Skin of body (tissue), 2 donors: Measurements from ENCODE around the gene LCT. TPM values are rescaled to one million over a fixed set of nuclear protein-coding genes. Genes with fewer than 3 reads are reported as not detected.
"Not testable (repeated sequence)": the region's sequence is repeated elsewhere in the genome, so short reads cannot be mapped to it uniquely, and the experiment has no call there.

Experiments used
- DNase-seq: peaks from one replicate; lab custom pipeline; 2025; lab: John Stamatoyannopoulos, UW
- total RNA-seq: library from RNA; depleted of rRNA; stranded (reverse); fragments of >200 nt; gene quantifications from one replicate; pipeline ENCODE4 v1.2.3, GENCODE V29; 2014

The LCT gene
- total RNA-seq, 1 donor from 2014 or later = under 0.01 TPM

- no peak for DNase-seq
These were observed 38.7 kb downstream of the LCT start for GRCh38 chr2:135798275-135798705.

DNA sequence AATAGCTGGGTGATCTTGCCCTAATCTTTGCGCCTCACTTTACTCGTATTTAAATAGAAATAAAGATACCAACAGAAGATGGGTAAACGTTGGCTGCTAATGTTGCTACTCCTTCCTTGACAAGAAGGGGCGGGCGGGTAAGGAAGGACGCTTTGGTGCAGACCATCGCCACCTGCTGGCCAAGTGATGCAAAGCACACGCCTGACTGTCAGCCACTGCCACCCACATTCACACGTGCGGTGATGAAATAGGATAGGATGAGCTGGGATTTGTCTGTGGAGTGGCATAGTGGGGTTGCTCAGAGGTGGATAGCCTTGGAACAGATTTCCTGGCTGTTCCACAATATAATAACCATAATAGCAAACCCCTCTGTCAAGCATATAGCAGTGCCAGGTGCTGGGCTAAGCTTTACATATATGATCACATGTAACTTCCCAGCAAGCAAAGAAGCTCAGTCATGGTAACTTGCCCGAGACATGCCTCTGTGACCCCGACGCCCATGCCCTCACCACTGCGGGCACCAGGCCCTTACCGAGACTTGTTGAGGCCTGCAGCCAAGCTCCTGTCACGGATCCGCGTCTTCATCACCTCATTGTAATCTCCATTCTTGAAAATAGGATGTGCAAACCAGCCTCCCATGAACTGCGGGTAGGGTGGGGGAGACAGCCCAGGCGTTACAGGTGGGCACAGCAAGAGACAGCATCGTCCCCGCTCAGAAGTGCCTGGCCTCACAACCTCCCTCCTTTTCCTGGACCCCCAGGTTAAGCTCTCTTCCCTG lies 39.3 kb downstream of the LCT start:
- peak; percentile 32 for DNase-seq

DNA sequence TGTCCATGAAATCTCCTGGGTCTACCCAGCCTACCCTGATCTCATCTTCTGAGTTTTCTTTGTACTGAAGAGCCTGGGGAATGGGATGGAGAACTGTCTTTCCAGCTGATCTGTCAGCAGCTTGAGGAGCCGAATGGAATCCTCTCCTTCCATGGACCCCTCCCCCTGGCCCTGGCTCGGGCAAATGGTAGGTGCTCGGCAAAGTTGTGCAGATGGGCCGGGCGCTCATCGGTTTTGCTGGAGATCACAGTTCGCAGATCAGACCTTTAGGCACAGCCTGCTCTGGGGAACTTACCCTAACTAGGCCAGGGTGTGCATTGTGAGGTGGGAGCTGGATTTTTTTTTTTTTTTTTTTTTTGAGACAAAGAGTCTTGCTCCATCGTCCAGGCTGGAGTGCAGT lies 40.4 kb downstream of the LCT start:
- no peak for DNase-seq

GRCh38 chr2:135795641-135796040 lies 41.3 kb downstream of the LCT start:
- not testable (repeated sequence) for DNase-seq

GRCh38 chr2:135792401-135793150 lies 44.4 kb downstream of the LCT start:
- DNase-seq = no peak

- DNase-seq = no peak
These were observed 45.4 kb downstream of the LCT start for GRCh38 chr2:135791418-135792190.

DNA sequence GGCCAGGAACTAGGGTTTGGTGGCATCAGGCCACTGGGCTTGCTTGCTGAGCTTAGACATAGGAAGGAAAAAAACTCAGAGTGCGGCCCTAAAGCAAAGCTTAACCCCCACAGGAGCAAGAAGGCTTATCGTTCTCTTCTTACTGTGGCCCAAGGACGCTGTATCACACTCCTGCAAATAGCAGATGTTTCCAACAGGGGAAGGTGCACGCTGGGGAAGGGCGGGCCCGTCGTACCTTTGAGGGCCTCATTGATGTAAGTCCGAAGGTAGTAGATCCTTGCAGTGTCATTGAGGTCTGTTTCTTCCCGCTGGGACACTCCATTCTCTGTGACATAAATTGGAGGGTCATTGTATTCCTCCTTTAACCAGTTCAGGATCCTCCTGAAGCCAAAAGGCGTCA lies 46.6 kb downstream of the LCT start:
- DNase-seq = no peak

GRCh38 chr2:135786823-135787222 lies 50.2 kb downstream of the LCT start:
- no peak for DNase-seq

DNA sequence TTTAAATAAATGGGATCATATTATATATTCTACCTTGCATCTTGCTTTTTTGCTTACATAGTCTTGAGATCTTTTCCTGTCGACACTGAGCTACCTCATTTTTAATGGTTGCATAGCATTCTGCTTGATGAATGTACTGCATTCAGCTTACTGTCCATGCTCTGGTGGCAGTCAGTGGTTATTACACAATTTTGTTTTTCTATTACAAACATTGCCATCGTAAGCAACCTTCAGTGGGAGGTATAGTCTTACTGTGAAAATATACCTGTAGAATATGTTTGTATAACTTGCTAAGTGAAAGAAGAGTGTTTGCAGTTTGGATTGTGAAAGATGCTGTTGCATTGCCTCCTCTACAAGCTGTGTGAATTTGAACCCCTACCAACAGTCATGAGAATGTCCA lies 52.0 kb downstream of the LCT start:
- no peak for DNase-seq

GRCh38 chr2:135783439-135783838 lies 53.5 kb downstream of the LCT start:
- no peak for DNase-seq

GRCh38 chr2:135782231-135782630 lies 54.8 kb downstream of the LCT start:
- DNase-seq = no peak

DNA sequence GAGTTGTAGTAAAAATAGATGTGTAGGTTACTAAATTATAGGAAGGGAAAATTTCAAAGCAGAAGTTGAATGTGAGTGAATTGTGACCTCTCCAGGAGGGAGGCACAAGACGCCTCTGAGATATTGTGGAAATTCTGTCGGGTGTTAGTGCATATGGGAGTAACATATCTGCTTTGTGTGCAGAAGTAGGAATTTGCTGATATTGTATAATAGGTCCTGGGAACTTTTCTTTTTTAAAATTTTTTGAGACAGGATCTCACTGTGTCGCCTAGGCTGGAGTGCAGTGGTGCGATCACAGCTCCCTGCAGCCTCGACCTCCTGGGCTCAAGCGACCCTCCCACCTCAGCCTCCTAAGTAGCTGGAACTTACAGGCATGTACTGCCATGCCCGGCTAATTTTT lies 60.6 kb downstream of the LCT start:
- no peak for DNase-seq

GRCh38 chr2:135775420-135775819 lies 61.6 kb downstream of the LCT start:
- no peak for DNase-seq

DNA sequence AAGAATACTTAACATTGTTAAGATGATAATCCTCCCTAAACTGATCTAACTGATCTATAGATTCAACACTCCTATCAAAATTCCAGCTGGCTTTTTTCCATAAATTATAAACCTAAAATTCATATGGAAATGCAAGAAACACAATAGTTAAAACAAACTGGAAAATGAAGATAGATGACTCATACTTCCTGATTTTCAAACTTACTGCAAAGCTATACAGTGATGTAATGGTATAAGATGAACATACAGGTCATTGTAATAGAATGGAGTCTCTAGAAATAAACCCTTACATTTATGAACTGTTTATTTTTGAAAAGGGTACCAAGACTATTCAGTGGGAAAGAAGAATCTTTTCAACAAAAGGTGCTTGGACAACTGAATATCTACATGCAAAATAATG lies 63.1 kb downstream of the LCT start:
- no peak for DNase-seq

DNA sequence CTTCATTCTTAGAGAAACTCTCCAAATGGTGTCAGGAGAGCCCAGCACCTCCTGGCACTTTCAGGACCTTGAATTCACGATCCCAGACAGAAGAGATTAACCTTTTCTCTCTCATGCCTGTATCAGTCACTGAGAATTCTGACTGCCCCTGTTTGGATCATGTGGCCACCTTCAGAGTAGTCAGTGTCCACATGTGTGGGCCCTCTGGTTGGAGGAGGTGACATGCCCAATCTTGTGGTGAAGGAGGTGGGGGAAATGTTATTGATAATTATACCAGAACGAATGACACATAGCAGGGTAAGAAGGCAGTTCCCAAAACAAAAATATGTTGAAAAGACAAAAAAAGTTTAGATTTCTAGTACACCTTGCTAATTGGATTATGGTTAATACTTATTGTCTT lies 63.7 kb downstream of the LCT start:
- no peak for DNase-seq

- no peak for DNase-seq
These were observed 68.1 kb downstream of the LCT start for GRCh38 chr2:135768863-135769262.

GRCh38 chr2:135762530-135762929 lies 74.5 kb downstream of the LCT start:
- no peak for DNase-seq

GRCh38 chr2:135762022-135762421 lies 75.0 kb downstream of the LCT start:
- no peak for DNase-seq

GRCh38 chr2:135756692-135757091 lies 80.3 kb downstream of the LCT start:
- DNase-seq = no peak

- DNase-seq = no peak
These were observed 81.4 kb downstream of the LCT start for GRCh38 chr2:135755573-135755972.

GRCh38 chr2:135745545-135745944 lies 91.4 kb downstream of the LCT start:
- DNase-seq = no peak

DNA sequence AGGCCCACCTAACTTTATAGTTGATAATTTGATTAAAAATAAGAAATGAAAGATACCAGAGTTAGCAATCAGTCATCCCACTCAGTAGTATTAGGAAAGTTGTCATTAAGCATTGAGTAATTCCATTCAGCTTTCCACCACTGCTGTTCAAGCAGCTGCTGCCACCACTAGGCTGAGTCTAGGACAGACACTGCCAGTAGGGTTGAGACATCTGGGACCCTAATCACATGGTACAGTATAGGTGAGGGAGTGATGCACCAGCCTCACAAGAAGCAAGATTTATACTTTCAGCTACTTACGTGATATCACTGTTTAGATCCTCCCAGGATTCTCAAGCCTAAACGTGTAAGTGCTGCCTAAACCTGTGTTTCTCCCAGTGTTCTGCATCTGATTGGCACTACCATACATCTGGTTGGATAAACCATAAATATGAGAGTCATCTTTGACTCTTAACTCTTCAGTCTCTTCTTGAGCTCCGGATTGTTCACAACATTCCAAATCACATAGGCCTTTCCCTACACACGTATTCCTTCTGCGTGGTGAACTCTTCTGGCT lies 92.1 kb downstream of the LCT start:
- DNase-seq = no peak
